Measurements from ENCODE around the gene GNAI2.

Gene GNAI2

DNA sequence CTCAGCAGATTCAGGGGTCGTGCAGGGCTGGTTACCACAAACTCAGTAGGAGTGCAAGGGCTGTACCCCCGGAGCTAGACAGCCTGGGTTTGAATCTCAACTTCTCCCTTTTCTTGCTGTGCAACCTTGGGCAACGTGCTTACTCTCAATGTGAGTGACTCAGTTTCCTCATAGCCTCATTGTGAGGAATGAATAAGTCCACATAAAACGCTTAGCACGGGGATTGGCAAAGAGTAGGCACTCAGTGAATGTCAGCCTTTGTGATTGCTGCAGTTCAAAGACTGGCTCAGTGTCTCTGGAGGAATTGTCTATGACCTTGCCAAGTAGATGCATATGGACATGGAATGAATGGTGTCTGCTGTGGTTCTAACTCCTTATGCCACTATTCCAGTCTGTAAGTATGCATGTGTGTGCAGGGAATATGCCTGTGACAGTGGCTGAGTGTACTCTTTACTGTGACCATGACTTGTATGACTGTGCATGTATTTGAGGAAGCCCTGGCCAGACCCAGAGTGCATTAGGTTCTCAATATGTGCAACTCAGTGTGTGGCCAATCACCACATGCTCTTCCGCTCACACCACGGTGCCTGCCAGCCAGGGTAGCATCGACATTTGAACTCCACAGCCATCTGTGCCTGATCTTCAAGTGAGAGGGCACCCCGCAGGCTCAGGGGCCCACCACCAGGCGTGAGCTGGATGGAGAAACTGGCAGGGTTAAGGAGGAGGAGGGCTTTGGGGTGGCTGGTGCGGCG lies 64.1 kb downstream of the GNAI2 start:
- DNase-seq = no peak

DNA sequence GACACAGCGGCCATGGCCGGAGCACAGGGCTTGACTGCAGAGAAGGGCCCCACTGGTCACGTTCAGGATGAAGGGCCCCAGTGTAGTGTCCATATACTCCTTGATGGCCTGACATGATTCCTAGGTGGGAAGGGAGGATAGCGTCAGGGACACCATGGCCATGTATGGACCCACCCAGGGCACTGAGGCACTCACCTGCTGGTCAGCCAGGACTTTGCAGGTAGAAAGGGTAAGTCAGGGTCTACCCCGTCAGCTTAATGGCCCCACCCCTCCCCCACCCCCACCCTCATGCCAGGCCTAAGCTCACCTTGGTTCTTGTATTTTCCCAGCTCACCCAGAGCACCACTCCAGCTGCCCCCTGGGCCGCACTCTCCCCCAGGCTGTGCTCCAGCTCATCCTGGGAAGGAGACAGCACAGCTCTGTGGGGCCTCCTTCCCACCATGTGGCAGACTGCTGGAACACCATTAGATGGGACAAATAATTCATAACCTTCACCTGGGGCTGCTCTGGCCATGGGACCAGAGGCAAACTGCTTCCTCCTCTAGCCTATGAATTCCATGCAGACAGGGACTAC lies 64.8 kb downstream of the GNAI2 start:
- no peak for DNase-seq

DNA sequence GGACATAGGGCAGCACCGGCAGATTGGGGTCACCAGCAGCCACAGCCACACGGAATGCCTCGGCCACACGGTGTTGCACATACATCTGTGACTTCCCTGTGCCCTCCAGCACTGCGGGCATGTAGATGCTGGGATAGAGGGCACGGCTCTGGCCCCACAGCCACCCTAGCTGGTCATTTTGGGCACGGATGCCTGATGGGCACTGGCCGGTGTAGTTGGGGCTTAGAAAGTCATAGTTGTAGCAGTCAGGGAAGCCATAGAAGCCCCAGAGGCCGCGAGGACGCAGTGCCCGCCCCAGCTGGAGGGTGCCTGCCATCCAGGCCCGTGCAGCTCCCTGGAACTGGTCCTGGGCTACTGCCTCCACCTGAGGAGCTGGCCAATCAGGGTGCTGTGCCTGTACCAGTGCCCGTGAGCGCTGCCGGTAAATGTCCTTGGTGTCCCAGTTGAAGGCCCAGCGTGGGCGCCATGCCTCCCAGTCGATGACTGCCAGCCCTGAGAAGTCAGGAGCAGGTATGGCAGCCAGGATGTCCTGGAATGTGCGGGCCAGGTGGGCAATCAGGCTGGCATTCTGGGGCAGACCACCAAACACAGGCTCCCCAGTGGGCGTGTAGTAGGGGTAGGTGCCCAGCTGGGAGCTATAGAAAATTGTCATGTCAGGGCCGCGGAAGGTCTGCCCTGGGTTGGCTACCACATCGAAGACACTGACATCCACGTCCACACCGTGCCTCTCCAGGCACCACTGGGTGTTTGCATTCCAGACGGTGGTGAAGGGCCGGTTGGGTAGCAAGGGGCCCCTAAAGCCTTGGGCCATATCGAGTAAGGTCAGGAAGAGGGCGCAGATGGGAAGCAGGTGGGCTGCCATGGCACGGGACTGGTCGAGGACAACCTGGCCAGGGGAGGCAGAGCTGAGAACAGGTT lies 66.3 kb downstream of the GNAI2 start:
- no peak for DNase-seq

DNA sequence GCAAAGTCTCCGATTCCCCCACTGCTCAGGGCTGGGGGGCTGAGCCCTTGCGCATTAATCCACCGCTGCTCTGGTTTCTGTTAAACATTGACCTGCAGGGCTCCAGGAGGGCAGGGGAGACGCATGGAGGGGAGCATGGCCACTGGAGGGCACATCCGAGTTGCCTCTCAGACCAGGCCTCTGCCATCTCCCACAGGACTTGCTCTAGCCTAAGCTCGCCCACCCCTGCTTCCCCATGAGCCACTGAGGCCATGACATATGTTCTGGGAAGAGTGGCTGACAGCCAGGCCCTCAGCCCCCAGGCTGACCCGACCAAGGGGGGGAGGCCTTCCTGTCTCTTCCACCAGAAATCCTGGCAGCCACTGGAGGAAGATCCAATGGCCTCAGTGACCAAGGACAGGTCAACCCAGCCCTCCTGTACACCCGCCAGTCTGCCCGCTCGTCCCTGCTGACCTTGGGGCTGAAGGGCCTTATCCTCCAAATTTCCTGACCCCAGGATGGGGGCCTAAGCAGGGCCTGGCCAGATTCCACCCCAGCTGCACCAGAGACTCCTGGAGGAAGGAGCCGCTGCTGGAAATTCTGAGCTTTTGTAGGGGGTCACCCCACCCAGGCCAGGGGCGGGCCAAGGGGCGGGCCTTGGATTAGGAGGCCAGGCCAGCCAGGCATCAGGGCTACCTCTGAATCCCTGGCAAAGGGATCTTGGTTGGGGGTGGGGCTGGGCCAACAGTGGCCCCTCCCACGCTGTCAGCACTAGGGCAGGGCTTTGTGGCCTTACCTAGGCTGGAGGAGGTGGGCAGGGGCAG lies 67.2 kb downstream of the GNAI2 start, which contains the start of gene HYAL1:
Gene HYAL1 (minus strand): TSS at position 562 of the 803 bp plus-strand sequence. CDS start 618 bp downstream, outside the sequence.
- no peak for DNase-seq

DNA sequence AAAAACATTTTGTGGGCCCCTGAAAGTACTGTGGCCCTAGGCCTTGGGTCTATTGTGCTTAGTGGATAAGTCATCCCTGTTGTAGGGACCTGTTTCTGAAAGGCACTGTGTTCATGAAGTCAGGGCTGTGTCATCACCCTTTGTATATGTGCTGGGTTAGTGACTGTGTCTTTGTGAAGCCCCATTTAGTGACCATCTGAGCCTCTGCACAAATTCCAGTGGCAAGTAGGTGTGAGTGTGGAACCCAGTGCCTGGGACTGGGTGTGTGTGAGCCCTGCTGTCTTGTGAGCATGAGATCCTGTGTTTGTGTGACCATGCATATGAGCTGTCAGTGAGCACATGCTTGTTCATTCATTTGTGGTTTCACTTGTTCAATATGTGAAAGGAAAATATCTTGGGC lies 68.6 kb downstream of the GNAI2 start:
- no peak for DNase-seq
